HG03432 (cell line): ENCODE data around the gene LYZL2.
"Not testable (repeated sequence)": the region's sequence is repeated elsewhere in the genome, so short reads cannot be mapped to it uniquely, and the experiment has no call there.

Experiments used
- ATAC-seq: cut with Tn5 transposase; IDR thresholded peaks from one replicate; pipeline ENCODE4 v1.9.1; 2021; ENCODE audit warnings: mild to moderate bottlenecking, moderate library complexity; ENCODE audit not compliant: unreplicated experiment

LYZL2 gene

GRCh38 chr10:30629653-30630052, at the start of gene LYZL2:
Gene LYZL2 (minus strand): TSS chr10:30629753. CDS start chr10:30626915, 2,838 bp downstream.
- ATAC-seq, result no peak

DNA sequence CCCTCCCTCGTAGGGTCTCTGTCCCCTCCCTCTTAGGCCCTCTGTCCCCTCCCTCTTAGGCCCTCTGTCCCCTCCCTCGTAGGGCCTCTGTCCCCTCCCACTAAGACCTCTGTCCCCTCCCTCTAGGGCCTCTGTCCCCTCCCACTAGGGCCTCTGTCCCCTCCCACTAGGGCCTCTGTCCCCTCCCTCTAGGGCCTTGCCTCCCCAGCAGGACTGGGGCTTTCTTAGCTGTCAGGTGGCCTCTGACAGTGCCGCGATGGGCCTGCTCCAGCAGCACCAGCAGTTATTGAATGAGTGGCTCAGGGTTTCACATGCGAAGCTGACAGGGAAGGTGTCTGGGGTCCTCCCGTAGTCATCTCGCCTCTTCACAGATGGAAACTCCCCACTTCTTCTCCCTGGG, 48.1 kb upstream of the LYZL2 start:
- not testable (repeated sequence) for ATAC-seq

GRCh38 chr10:30677146-30677545, 47.6 kb upstream of the LYZL2 start:
- ATAC-seq, result not testable (repeated sequence)

GRCh38 chr10:30675791-30676718, 46.5 kb upstream of the LYZL2 start:
- no peak for ATAC-seq

DNA sequence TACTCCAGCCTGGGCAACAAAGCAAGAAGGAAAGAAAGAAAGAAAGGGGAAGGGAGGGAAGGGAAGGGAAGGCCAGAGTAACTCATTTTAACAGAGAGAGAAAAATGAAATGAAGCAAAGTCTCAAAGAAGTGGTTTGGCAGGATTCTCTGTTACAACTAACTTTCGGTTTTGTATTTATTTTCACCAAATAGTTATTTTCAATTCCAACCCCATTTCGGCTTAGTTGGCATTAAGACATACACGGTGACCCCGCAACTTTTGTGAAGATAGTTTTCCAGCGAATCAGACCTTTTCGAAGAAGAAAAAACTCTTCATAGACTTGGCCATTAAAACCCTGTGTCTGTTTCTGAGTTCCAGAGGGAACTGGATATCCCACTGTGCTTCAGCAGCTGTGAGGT, 45.2 kb upstream of the LYZL2 start:
- no peak for ATAC-seq

- ATAC-seq, result not testable (repeated sequence)
These were observed 43.7 kb upstream of the LYZL2 start for GRCh38 chr10:30673262-30673661.

DNA sequence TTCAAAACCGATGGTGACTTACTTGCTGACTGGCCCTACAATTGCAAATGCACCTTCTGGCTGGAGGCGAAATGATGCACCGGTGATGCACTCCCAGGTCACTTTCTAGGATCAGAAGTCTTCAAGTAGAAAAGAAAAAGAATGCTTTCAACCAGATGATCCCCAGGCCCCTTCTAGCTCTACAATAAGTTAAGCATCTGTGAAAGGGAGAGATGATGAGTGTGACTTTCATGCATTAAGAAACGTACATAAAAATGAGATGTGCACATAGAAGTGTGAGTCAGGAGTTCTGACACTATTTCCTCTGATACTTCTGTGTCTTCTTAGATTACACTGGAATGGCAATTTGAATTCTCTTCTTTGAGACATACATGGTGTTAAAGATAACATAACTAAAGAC, 42.8 kb upstream of the LYZL2 start:
- not testable (repeated sequence) for ATAC-seq

- peak; percentile 67 for ATAC-seq
These were observed 41.6 kb upstream of the LYZL2 start for GRCh38 chr10:30671026-30671616.

DNA sequence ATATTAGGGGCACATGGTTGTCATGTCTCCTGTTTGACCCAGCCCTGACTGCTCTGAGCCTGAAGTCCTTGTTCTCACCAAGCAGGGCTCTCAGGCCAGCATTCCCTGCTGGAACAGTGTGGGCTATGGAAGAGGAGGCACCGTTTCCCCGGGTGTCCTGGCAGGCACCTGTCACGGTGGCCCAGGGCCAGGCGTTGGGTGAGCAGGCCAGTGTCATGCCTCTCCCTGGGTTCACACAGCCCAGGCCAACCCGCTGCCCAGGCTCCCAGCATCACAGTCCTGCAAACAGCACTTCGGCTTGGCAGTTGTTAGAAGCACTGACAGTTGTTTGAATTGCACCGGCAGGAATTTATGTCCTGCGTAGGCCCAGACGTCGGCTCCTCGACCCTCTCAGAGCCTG, 38.4 kb upstream of the LYZL2 start:
- not testable (repeated sequence) for ATAC-seq

- ATAC-seq, result not testable (repeated sequence)
These were observed 33.9 kb upstream of the LYZL2 start for GRCh38 chr10:30663403-30663802.

DNA sequence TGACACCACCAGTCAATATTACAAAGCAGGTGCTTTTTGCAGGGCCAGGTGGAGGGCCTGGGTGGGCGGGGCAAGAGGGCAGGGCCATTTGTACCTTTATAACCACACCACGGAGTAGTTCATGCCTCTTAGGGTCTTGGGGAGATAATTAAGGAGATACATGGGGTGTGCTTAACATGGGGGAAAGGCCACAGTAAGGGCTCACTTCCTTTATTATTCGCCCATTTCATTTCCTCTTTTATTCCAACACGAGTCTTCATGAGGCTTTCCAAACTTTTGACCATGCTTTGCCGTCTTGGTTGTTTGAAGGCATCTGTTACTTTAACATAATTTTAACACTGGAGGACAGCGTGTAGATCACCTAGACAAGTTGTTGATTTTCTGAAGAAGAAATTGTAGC, 33.3 kb upstream of the LYZL2 start:
- ATAC-seq, result no peak

GRCh38 chr10:30660314-30660713, 30.8 kb upstream of the LYZL2 start:
- not testable (repeated sequence) for ATAC-seq

- ATAC-seq, result no peak
These were observed 26.7 kb upstream of the LYZL2 start for GRCh38 chr10:30656233-30656632.

- ATAC-seq, result not testable (repeated sequence)
These were observed 25.4 kb upstream of the LYZL2 start for GRCh38 chr10:30655001-30655400.

DNA sequence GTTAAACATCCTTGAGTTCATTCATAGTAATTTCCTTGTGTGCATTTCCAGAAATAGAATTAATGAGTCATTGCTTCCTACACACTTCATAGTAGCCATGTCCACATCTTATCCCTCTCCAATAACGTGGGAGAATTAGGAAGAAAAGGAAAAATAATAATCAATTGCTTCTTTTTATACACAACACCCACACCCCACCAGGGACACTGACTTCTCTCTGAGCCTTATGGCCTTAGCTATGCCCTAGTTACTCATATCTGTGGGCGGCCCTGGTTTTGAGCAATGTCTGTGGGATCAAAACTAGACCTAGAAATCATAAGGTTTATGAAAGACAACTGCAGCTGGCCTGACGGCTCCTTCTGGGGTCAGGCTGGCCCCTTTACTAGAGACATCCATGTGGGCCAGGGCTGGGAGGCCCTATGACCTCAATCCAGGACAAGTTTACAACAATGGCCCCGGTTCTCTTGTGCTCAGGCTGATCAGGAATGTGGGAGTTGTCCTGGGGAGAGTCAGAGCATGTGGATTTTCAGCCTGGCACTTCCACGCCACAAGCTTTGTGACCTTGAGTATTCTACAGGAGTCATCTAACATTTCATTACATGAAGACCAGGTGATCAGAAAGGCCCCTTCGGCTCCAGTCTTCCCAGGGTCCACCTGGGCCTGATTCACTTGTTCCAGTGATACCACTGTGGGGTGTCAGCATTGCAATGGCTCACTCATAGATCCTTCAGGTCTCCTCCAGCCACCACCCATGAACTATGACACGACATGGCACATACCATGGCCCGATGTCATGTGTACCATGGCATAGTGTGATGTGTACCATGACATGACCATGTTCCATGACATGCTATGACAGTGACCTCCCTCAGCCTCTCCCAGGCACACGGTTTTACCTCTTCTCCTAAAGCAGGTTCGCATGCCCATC, 22.2 kb upstream of the LYZL2 start:
- not testable (repeated sequence) for ATAC-seq

GRCh38 chr10:30647089-30647488, 17.5 kb upstream of the LYZL2 start:
- no peak for ATAC-seq

GRCh38 chr10:30645340-30645827, 15.8 kb upstream of the LYZL2 start:
- no peak for ATAC-seq

DNA sequence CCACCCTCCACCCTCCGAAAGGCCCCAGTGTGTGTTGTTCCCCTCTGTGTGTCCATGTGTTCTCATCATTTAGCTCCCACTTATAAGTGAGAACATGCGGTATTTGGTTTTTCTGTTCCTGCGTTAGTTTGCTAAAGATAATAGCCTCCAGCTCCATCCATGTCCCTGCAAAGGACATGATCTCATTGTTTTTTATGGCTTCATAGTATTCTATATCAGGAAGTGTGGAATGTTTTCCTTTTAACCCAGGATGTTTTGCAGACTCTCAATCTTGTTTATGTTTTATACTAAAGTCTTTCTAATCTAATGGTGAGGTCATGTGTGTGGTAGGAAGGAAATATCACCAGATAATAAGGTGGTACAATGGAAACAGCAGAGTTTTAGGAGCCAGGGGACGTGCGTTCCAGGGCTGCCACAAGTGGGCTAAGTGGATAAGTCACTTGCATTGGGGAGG, 14.9 kb upstream of the LYZL2 start:
- not testable (repeated sequence) for ATAC-seq

- ATAC-seq, result not testable (repeated sequence)
These were observed 14.1 kb upstream of the LYZL2 start for GRCh38 chr10:30643557-30644199.

DNA sequence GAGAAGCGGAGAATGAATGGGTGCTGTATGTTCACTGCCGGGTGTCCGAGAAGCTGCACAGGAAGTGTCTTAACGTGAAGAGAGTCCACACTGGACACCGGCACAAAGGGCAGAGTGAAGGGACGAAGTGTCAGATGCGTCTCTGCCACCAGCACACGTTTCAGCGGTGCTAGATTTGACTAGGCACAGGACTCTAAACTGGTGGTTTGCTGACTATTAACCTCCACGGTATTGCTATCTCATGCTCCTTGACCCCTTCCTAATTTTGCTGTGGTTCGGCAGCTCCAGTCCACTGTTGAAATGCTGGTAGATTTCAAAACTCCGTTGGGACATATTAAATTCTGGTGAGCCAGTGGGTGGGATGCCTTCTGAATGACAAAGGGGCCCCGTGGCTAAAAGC, 13.3 kb upstream of the LYZL2 start:
- not testable (repeated sequence) for ATAC-seq
